Fibroblast of villous mesenchyme (primary cell): ENCODE measurements around the gene USP20. TPM values are rescaled to one million over a fixed set of nuclear protein-coding genes. Genes with fewer than 3 reads are reported as not detected.
A peak's percentile ranks its signal among the peaks of the same experiment; 100 is the strongest.

ENCODE experiments used
- DNase-seq: peaks from one replicate; pipeline ENCODE4 v3.0.0-alpha.2; 2010; ENCODE audit warnings: low read depth
- H3K4me3 ChIP-seq: 2 replicates; pipeline ENCODE4 v1.5.1; 2011; ENCODE audit warnings: low read depth, mild to moderate bottlenecking, low read length
- CTCF ChIP-seq: IDR thresholded peaks from 2 replicates; pipeline ENCODE4 v1.5.1; 2012; ENCODE audit warnings: low read depth, mild to moderate bottlenecking, low read length; ENCODE audit not compliant: insufficient read depth
- total RNA-seq: library from RNA; depleted of rRNA; stranded (reverse); fragments of >200 nt; gene quantifications from 2 replicates; pipeline ENCODE4 v1.2.3, GENCODE V29; 2012

USP20 gene
- total RNA-seq, 1 donor, result 10.4 TPM

- H3K4me3 ChIP-seq, result no peak overlapping the region
- DNase-seq, result no peak
- no peak for TF ChIP-seq CTCF
These were observed 71.0 kb downstream of the USP20 start for GRCh38 chr9:129906298-129906697.

GRCh38 chr9:129907201-129907600 is 71.9 kb downstream of the USP20 start:
- no peak for TF ChIP-seq CTCF
- DNase-seq, result no peak
- H3K4me3 ChIP-seq, result no peak overlapping the region

- no peak for TF ChIP-seq CTCF
- no peak for DNase-seq
- H3K4me3 ChIP-seq, result no peak overlapping the region
These were observed 73.6 kb downstream of the USP20 start for GRCh38 chr9:129908906-129909305.

GRCh38 chr9:129909851-129910250 is 74.6 kb downstream of the USP20 start:
- H3K4me3 ChIP-seq, result no peak overlapping the region
- DNase-seq, result no peak
- TF ChIP-seq CTCF, result no peak

GRCh38 chr9:129910628-129911567 is 75.6 kb downstream of the USP20 start:
- no peak for TF ChIP-seq CTCF
- DNase-seq, result peak; percentile 100
- no peak overlapping the region for H3K4me3 ChIP-seq

- no peak for DNase-seq
- no peak overlapping the region for H3K4me3 ChIP-seq
- TF ChIP-seq CTCF, result no peak
These were observed 78.8 kb downstream of the USP20 start for GRCh38 chr9:129914051-129914450.
